B cell (primary cell): ENCODE measurements around the gene DSCAML1. TPM values are rescaled to one million over a fixed set of nuclear protein-coding genes. Genes with fewer than 3 reads are reported as not detected.

Experiments
- ATAC-seq: fragments of 200-7000 bp; cut with Tn5 transposase; one replicate; pipeline ENCODE4 v1.10.0; 2021; ENCODE audit warnings: low read depth, mild to moderate bottlenecking, moderate number of reproducible peaks, moderate library complexity
- CTCF ChIA-PET: fragments of 350-600 bp; sonication (Branson Sonifier 250); formaldehyde crosslinking; loops from one replicate; lab custom pipeline; 2021; ENCODE audit warnings: antibody characterized with exemption, inconsistent platforms; lab: Charles Lee
- POLR2A ChIA-PET: fragments of 350-600 bp; sonication (Branson Sonifier 250); formaldehyde crosslinking; loops from one replicate; lab custom pipeline; 2021; ENCODE audit warnings: antibody characterized with exemption; lab: Charles Lee
- DNase-seq: peaks from one replicate; pipeline ENCODE4 v3.0.0; 2013
- H2AFZ ChIP-seq: 2 replicates; pipeline ENCODE4 v1.6.1; 2012; ENCODE audit warnings: mild to moderate bottlenecking, low read depth, low read length; ENCODE audit not compliant: insufficient read depth, poor library complexity, severe bottlenecking
- H3K27ac ChIP-seq, 2 donors: 1 replicate in 1 of 2; 2 replicates in 1 of 2; pipeline ENCODE4 v1.5.1; 2012 to 2013; ENCODE audit warnings: low read length in 2 of 2, mild to moderate bottlenecking in 2 of 2, moderate library complexity in 1 of 2
- H3K27me3 ChIP-seq, 4 experiments: fragments of 200-600 bp in 1 of 4; sonication (generic) in 1 of 4; replicated peaks in 1 of 4; 1 replicate in 2 of 4; 2 replicates in 2 of 4; pipeline versions ENCODE4 v1.6.1 to v1.7.0; 2013 to 2016; ENCODE audit warnings: low read length in 3 of 4, mild to moderate bottlenecking in 2 of 4, mixed read lengths in 1 of 4, moderate library complexity in 1 of 4; ENCODE audit not compliant: insufficient read depth in 4 of 4, control insufficient read depth in 3 of 4; ENCODE audit errors: control extremely low read depth in 1 of 4
- H3K36me3 ChIP-seq, 2 experiments: replicated peaks in 1 of 2; 1 replicate in 1 of 2; 2 replicates in 1 of 2; pipeline versions ENCODE4 v1.6.1 to v1.7.1; 2013; ENCODE audit warnings: low read length in 1 of 2; ENCODE audit not compliant: insufficient read depth in 2 of 2, control insufficient read depth in 1 of 2; ENCODE audit errors: control extremely low read depth in 1 of 2, extremely low read depth in 1 of 2
- H3K4me1 ChIP-seq, 2 donors: fragments of 200-600 bp in 1 of 2; sonication (generic) in 1 of 2; 1 replicate in 1 of 2; 2 replicates in 1 of 2; pipeline versions ENCODE4 v1.5.1 to v1.6.1; 2013 to 2017; ENCODE audit warnings: low read length in 2 of 2; ENCODE audit not compliant: control insufficient read depth in 2 of 2, insufficient read depth in 2 of 2
- H3K4me2 ChIP-seq: replicated peaks from 2 replicates; pipeline ENCODE3; 2012; ENCODE audit warnings: mild to moderate bottlenecking, low read depth, low read length; ENCODE audit not compliant: poor library complexity, severe bottlenecking
- H3K4me3 ChIP-seq, 5 experiments: fragments of 200-600 bp in 1 of 5; sonication (generic) in 1 of 5; 1 replicate in 3 of 5; 2 replicates in 2 of 5; pipeline versions ENCODE4 v1.5.1 to v1.7.0; 2011 to 2016; ENCODE audit warnings: low read length in 4 of 5, mild to moderate bottlenecking in 4 of 5, low read depth in 2 of 5, control low read depth in 1 of 5, moderate library complexity in 1 of 5; ENCODE audit not compliant: insufficient read depth in 1 of 5; ENCODE audit errors: control extremely low read depth in 1 of 5, extremely low read depth in 1 of 5
- H3K79me2 ChIP-seq: fragments of 200-600 bp; sonication (generic); one replicate; pipeline ENCODE4 v1.6.0; 2016; ENCODE audit warnings: low read length; ENCODE audit not compliant: control insufficient read depth, insufficient read depth
- H3K9ac ChIP-seq: fragments of 200-600 bp; sonication (generic); 2 replicates; pipeline ENCODE4 v1.6.1; 2017; ENCODE audit warnings: mild to moderate bottlenecking, low read length, moderate library complexity
- H3K9me3 ChIP-seq, 3 donors: one replicate each; pipeline versions ENCODE4 v1.6.1 to v1.7.1; 2013; ENCODE audit warnings: low read length in 2 of 3; ENCODE audit not compliant: control insufficient read depth in 2 of 3, insufficient read depth in 1 of 3; ENCODE audit errors: control extremely low read depth in 1 of 3
- H4K20me1 ChIP-seq: 2 replicates; pipeline ENCODE4 v1.6.0; 2012; ENCODE audit warnings: mild to moderate bottlenecking, low read length; ENCODE audit not compliant: insufficient read depth, control insufficient read depth, poor library complexity, severe bottlenecking
- H3K27ac Mint-ChIP-seq: one replicate; pipeline ENCODE4 v1.8.0; 2021; ENCODE audit warnings: mixed read lengths
- H3K27me3 Mint-ChIP-seq: one replicate; pipeline ENCODE4 v1.8.0; 2021; ENCODE audit warnings: mixed read lengths
- H3K4me1 Mint-ChIP-seq: one replicate; pipeline ENCODE4 v1.8.0; 2021; ENCODE audit warnings: mixed read lengths
- H3K4me3 Mint-ChIP-seq: one replicate; pipeline ENCODE4 v1.8.0; 2021; ENCODE audit warnings: mixed read lengths
- H3K9me3 Mint-ChIP-seq: one replicate; pipeline ENCODE4 v1.8.0; 2022; ENCODE audit warnings: mixed read lengths; ENCODE audit not compliant: insufficient read depth
- EZH2 ChIP-seq: IDR thresholded peaks from 2 replicates; pipeline ENCODE4 v1.6.1; 2012; ENCODE audit warnings: borderline replicate concordance, low read depth, mild to moderate bottlenecking, moderate library complexity, low read length; ENCODE audit not compliant: insufficient read depth, poor library complexity, severe bottlenecking
- WGBS: methylation state at CpG from one replicate; pipeline ENCODE4 v1.1.5; 2013; ENCODE audit warnings: missing lambda C conversion rate; ENCODE audit not compliant: insufficient coverage; 5-methylcytosine and 5-hydroxymethylcytosine counted together
- intact Hi-C: fragments of 100-400 bp; cut with micrococcal nuclease; formaldehyde crosslinking; loops from one replicate; pipeline ENCODE4 v1.10.0; 2022
- polyA plus RNA-seq: library from polyadenylated mRNA; depleted of rRNA; stranded (reverse); fragments of >200 nt; gene quantifications from 2 replicates; pipeline ENCODE4 v1.2.3, GENCODE V29; 2012
- total RNA-seq, 2 donors: library from RNA; stranded (reverse); fragments of 120-200 nt in 1 of 2; gene quantifications; 1 replicate in 1 of 2; 2 replicates in 1 of 2; pipeline versions ENCODE4 v1.2.3 to v1.2.4, GENCODE V29; 2013 to 2022
- TF ChIP-seq, protein P1 (sequence below): fragments of 200-600 bp; IDR thresholded peaks from one replicate; pipeline ENCODE4 v1.8.0; 2022; ENCODE audit warnings: antibody characterized with exemption, mild to moderate bottlenecking

Gene DSCAML1
- total and polyA plus RNA-seq, 2 donors (not counting 1 experiment from before 2014, with no cell fraction given) = 1.2 to 6.2 TPM

DNA sequence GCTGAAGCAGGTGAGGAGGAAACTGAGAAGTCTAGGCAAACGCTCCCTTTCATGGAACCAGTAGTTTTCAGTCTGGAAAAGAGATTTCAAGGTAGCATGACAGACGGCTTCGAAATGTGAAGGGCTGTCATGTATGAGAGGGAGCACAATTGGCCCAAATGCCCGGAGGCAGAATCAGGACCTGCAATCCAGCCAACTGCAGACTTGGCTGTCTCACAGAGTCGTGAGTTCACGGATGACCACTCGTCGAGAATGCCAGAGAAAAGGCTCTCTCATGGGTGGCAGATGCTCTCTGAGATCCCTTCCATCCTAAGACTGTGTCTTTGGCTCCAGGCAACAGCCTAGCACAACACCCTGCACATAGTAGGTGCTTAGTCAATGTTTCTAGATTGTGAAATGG is 134.8 kb downstream of the DSCAML1 start:
- Histone ChIP-seq H3K27ac (no peak overlapping the region), H3K9me3 (no peaks in the 10 kb centered on the region), H2AFZ (no peak overlapping the region), H3K4me1 (no peaks in the 10 kb centered on the region), H3K4me2 (no peak overlapping the region), H3K9ac (no peak overlapping the region), H3K36me3 (no peaks in the 10 kb centered on the region), H3K4me3 (no peak overlapping the region), H3K79me2 (no peaks in the 10 kb centered on the region), H3K27me3 (peaks cover 0 to 11% (median 2%) of the 10 kb centered on the region in 4 experiments), H4K20me1 (no peaks in the 10 kb centered on the region)
- no peak for ATAC-seq
- H3K4me3 Mint-ChIP-seq = no peak overlapping the region
- POLR2A ChIA-PET = no interaction called here
- no peak for TF ChIP-seq EZH2
- TF ChIP-seq, protein P1, sequence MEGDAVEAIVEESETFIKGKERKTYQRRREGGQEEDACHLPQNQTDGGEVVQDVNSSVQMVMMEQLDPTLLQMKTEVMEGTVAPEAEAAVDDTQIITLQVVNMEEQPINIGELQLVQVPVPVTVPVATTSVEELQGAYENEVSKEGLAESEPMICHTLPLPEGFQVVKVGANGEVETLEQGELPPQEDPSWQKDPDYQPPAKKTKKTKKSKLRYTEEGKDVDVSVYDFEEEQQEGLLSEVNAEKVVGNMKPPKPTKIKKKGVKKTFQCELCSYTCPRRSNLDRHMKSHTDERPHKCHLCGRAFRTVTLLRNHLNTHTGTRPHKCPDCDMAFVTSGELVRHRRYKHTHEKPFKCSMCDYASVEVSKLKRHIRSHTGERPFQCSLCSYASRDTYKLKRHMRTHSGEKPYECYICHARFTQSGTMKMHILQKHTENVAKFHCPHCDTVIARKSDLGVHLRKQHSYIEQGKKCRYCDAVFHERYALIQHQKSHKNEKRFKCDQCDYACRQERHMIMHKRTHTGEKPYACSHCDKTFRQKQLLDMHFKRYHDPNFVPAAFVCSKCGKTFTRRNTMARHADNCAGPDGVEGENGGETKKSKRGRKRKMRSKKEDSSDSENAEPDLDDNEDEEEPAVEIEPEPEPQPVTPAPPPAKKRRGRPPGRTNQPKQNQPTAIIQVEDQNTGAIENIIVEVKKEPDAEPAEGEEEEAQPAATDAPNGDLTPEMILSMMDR = no peak
- intact Hi-C loops = no loop called here
- H3K4me1 Mint-ChIP-seq = no peaks in the 10 kb centered on the region
- H3K9me3 Mint-ChIP-seq = no peaks in the 10 kb centered on the region
- H3K27ac Mint-ChIP-seq = no peak overlapping the region
- CTCF ChIA-PET = no interaction called here
- DNase-seq = no peak
- peaks cover 23% of the 10 kb centered on the region for H3K27me3 Mint-ChIP-seq
- 90% methylated on average over 8 of the region's 8 CpGs for WGBS

DNA sequence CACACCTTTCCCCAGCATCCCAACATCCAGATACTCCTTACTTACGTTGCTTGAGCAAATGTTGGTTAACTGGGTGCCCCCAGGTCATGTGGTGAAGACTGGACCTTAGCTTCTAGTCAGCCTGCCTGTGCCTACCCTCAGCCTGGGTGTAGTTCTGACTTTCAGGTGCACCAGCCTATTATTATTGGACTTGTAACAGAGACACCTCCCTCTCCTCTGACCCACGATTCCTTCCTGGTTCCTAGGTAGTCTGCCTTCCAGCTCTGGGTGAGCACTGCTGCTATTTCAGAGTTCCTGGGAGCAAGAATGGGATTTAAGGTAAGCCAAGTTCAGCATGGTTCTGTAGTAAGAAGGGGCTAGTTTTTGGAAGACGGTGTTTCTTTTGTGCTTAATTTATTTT is 138.2 kb downstream of the DSCAML1 start:
- no peak overlapping the region for H3K27ac Mint-ChIP-seq
- H3K4me3 ChIP-seq = no peak overlapping the region
- no peaks in the 10 kb centered on the region for H3K79me2 ChIP-seq
- DNase-seq (no peak), ATAC-seq (no peak)
- CTCF ChIA-PET = no interaction called here
- no peak overlapping the region for H3K4me3 Mint-ChIP-seq
- no peaks in the 10 kb centered on the region for H3K4me1 Mint-ChIP-seq
- H3K4me1 ChIP-seq = no peaks in the 10 kb centered on the region
- H3K27ac ChIP-seq = no peak overlapping the region
- WGBS = no CpG with 5 or more reads among the region's 3 CpGs
- TF ChIP-seq EZH2 = no peak
- TF ChIP-seq, protein P1 = no peak
- POLR2A ChIA-PET = no interaction called here
- H3K9me3 Mint-ChIP-seq = no peaks in the 10 kb centered on the region
- no peak overlapping the region for H3K4me2 ChIP-seq
- H3K9ac ChIP-seq = no peak overlapping the region
- peaks cover 0 to 7% (median 0%) of the 10 kb centered on the region in 4 experiments for H3K27me3 ChIP-seq
- H3K36me3 ChIP-seq = no peaks in the 10 kb centered on the region
- H3K9me3 ChIP-seq = no peaks in the 10 kb centered on the region
- no peaks in the 10 kb centered on the region for H4K20me1 ChIP-seq
- intact Hi-C loops = no loop called here
- no peak overlapping the region for H2AFZ ChIP-seq
- peaks cover 12% of the 10 kb centered on the region for H3K27me3 Mint-ChIP-seq
